Right atrium auricular region (tissue), 2 donors: Measurements from ENCODE around the gene ASTN2. TPM values are rescaled to one million over a fixed set of nuclear protein-coding genes. Genes with fewer than 3 reads are reported as not detected.

Source experiments
- DNase-seq: peaks from one replicate; pipeline ENCODE4 v3.0.0-alpha.2; 2019; ENCODE audit warnings: low spot score
- H3K27ac ChIP-seq, 2 donors: fragments of 200-600 bp; sonication (generic); 1 replicate in 1 of 2; 2 replicates in 1 of 2; pipeline ENCODE4 v1.5.1; 2016 to 2019
- H3K27me3 ChIP-seq, 2 donors: fragments of 200-600 bp; sonication (generic); one replicate each; pipeline versions ENCODE4 v1.5.1 to v1.6.0; 2017 to 2019
- H3K36me3 ChIP-seq: fragments of 200-600 bp; sonication (generic); one replicate; pipeline ENCODE4 v1.5.1; 2016
- H3K4me1 ChIP-seq, 2 donors: fragments of 200-600 bp; sonication (generic); one replicate each; pipeline versions ENCODE4 v1.5.1 to v1.6.0; 2017 to 2019
- H3K4me3 ChIP-seq, 2 donors: fragments of 200-600 bp; sonication (generic); 1 replicate in 1 of 2; 2 replicates in 1 of 2; pipeline ENCODE4 v1.5.1; 2017 to 2019; ENCODE audit warnings: mild to moderate bottlenecking in 1 of 2, moderate library complexity in 1 of 2
- H3K9me3 ChIP-seq, 2 donors: fragments of 200-600 bp; sonication (generic); one replicate each; pipeline ENCODE4 v1.5.1; 2019
- CTCF ChIP-seq, 2 donors: fragments of 200-600 bp; sonication (generic); IDR thresholded peaks; one replicate each; pipeline ENCODE4 v1.5.1; 2019; ENCODE audit warnings: antibody characterized with exemption in 2 of 2
- total RNA-seq, 2 donors: library from RNA; depleted of rRNA; stranded (reverse); fragments of >200 nt; gene quantifications; one replicate each; pipeline ENCODE4 v1.1.0, GENCODE V29; 2016

Gene ASTN2
- total RNA-seq, 2 donors from 2014 or later = 11.1 to 32.2 TPM

GRCh38 chr9:116726602-116727001 lies 688.3 kb downstream of the ASTN2 start:
- Histone ChIP-seq H3K27ac (no peak overlapping the region), H3K36me3 (no peaks in the 10 kb centered on the region), H3K9me3 (no peaks in the 10 kb centered on the region), H3K4me3 (no peak overlapping the region), H3K27me3 (no peaks in the 10 kb centered on the region), H3K4me1 (no peaks in the 10 kb centered on the region)
- no peak for TF ChIP-seq CTCF (IDR thresholded peaks at IDR 0.05)
- DNase-seq = no peak

GRCh38 chr9:116724123-116724522 lies 690.7 kb downstream of the ASTN2 start:
- no peak for DNase-seq
- no peak for TF ChIP-seq CTCF (IDR thresholded peaks at IDR 0.05)

GRCh38 chr9:116721944-116722343 lies 692.9 kb downstream of the ASTN2 start:
- Histone ChIP-seq H3K27me3 (no peaks in the 10 kb centered on the region), H3K36me3 (no peaks in the 10 kb centered on the region), H3K9me3 (no peaks in the 10 kb centered on the region), H3K4me1 (no peaks in the 10 kb centered on the region), H3K4me3 (no peak overlapping the region), H3K27ac (no peak overlapping the region)
- TF ChIP-seq CTCF (IDR thresholded peaks at IDR 0.05) = no peak
- DNase-seq = no peak

More at GRCh38 chr9:116724123-116724522, 690.7 kb downstream of the ASTN2 start:
- no peaks in the 10 kb centered on the region for H3K4me1 ChIP-seq
- no peaks in the 10 kb centered on the region for H3K36me3 ChIP-seq
- no peak overlapping the region for H3K4me3 ChIP-seq
- H3K27me3 ChIP-seq = no peaks in the 10 kb centered on the region
- H3K27ac ChIP-seq = no peak overlapping the region
- no peaks in the 10 kb centered on the region for H3K9me3 ChIP-seq

- H3K27ac ChIP-seq = no peak overlapping the region
- H3K4me3 ChIP-seq = no peak overlapping the region
- H3K27me3 ChIP-seq = no peaks in the 10 kb centered on the region
- no peak for DNase-seq
- no peaks in the 10 kb centered on the region for H3K36me3 ChIP-seq
- no peaks in the 10 kb centered on the region for H3K9me3 ChIP-seq
- no peaks in the 10 kb centered on the region for H3K4me1 ChIP-seq
- TF ChIP-seq CTCF (IDR thresholded peaks at IDR 0.05) = no peak
Observed at GRCh38 chr9:116721411-116721810, 693.4 kb downstream of the ASTN2 start.

GRCh38 chr9:116720111-116720510 lies 694.7 kb downstream of the ASTN2 start:
- no peaks in the 10 kb centered on the region for H3K36me3 ChIP-seq
- no peak for TF ChIP-seq CTCF (IDR thresholded peaks at IDR 0.05)

GRCh38 chr9:116718111-116718510 lies 696.7 kb downstream of the ASTN2 start:
- H3K36me3 ChIP-seq = no peaks in the 10 kb centered on the region
- H3K9me3 ChIP-seq = no peaks in the 10 kb centered on the region
- no peaks in the 10 kb centered on the region for H3K4me1 ChIP-seq
- H3K4me3 ChIP-seq = no peak overlapping the region
- H3K27ac ChIP-seq = no peak overlapping the region
- H3K27me3 ChIP-seq = no peaks in the 10 kb centered on the region
- no peak for TF ChIP-seq CTCF (IDR thresholded peaks at IDR 0.05)
- no peak for DNase-seq

More at GRCh38 chr9:116720111-116720510, 694.7 kb downstream of the ASTN2 start:
- no peak for DNase-seq
- Histone ChIP-seq H3K4me1 (no peaks in the 10 kb centered on the region), H3K27me3 (no peaks in the 10 kb centered on the region), H3K4me3 (no peak overlapping the region), H3K9me3 (no peaks in the 10 kb centered on the region), H3K27ac (no peak overlapping the region)
